Measurements from ENCODE around the gene PCDH9.
A peak's percentile ranks its signal among the peaks of the same experiment; 100 is the strongest.

Gene PCDH9

DNA sequence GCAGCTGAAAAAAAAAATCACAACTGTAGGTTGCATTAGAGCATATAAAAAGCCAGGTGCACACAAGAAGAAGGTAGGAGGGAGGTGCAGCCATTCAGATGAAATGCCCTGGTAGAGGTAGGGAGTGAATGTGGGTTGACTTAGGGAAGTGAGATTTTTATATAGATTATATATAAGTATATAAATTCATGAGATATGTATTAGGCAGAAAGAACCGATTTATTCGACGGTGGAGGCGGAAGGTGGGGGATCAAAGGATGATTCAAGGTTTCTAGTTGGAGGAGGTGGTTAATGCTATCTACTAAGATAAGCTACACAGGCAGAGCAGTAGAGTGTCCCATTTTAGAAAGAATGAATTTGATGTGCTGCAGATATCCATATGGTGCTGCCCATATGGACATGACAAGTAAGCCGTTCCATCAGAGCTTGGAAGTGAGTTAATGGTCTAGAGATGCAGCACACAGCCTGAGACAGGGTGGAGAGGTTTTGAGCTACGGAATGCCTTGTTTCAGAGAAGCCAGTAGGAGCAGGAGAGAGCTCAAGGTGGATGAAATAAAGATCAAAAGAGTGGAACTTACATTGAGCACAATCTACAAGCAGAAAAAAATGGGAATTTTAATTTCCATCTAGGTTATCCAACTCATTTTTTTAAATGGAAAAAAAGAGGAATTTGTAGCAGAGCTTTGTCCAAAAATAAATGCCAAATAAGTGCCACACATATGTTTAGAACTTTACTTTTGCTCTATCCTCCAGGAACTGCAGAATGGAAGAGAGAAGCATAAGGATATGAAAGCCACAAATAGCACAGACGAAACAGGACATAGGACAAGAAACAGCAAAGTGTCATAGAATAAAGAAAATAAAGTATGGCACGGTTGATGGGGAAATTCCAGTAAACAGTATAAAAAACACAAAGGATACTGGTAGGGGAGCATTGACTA, 177.3 kb downstream of the PCDH9 start:
- DNase-seq (ENCODE audit: low read depth): no peak
- no peak overlapping the region for H3K4me3 ChIP-seq (ENCODE audit: low read depth, low read length)
- TF ChIP-seq CTCF (conservative IDR thresholded peaks at IDR 0.05; ENCODE audit: low read depth, low read length): no peak

DNA sequence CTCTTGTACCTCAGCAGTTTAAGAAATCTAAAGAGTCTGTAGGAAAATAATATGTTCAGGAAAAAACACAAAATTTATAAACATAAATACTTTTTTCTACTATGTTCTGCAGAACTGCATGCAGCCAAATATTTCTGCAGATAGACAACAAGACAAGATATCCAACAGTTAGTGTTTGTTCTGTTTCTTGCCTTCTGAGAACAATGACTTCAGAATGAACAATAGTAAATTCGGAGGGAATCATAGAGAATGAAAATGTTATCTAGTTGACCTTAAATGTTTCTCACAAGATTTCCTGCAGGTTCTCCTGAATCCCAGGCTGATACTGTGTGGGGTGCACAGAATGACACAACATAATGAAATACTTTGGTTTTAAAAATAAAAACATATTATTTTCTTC, 180.4 kb downstream of the PCDH9 start:
- DNase-seq (ENCODE audit: low read depth): no peak
- H3K4me3 ChIP-seq (ENCODE audit: low read depth, low read length): no peak overlapping the region
- TF ChIP-seq CTCF (conservative IDR thresholded peaks at IDR 0.05; ENCODE audit: low read depth, low read length): no peak

- no peak overlapping the region for H3K4me3 ChIP-seq (ENCODE audit: low read depth, low read length)
- DNase-seq (ENCODE audit: low read depth): peak; percentile 91
- no peak for TF ChIP-seq CTCF (conservative IDR thresholded peaks at IDR 0.05; ENCODE audit: low read depth, low read length)
These were observed 181.3 kb downstream of the PCDH9 start for GRCh38 chr13:67048821-67049150.

DNA sequence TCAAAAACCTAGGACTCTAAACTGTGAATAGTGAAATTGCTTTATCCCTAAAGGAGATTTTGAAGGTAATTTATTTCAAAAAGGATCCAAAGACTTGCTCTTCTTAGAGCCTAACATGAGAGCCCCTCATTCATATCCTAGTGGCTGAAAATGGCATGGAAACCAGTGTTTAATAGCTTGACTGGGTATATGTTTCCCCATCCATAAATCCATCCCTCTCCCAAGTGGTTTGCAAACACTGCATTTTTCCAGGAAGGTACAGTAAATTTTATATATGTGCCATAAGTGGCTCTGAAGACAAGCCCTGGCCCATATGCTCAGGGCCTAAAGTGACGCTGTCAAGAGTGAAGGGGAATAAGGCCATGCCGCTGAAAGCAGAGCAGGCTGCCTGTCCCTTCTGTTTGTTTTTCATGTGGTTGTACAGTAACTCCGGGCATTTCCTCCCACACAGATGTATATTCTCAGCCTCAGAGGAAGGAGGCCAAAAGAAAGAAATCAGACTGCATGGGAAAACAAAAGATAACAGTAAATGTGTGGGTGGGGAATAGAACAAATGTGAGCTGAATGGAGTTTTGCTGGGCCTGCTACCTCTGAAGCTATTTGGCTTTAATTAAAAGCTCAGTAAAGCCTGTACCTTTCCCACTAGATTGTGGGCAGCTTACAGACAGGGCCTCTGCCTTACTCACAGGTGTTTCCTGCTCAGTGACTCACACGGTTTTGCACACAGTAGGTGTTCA, 181.9 kb downstream of the PCDH9 start:
- H3K4me3 ChIP-seq (ENCODE audit: low read depth, low read length): no peak overlapping the region
- DNase-seq (ENCODE audit: low read depth): peak; percentile 94
- peak; percentile 30 for TF ChIP-seq CTCF (conservative IDR thresholded peaks at IDR 0.05; ENCODE audit: low read depth, low read length)

DNA sequence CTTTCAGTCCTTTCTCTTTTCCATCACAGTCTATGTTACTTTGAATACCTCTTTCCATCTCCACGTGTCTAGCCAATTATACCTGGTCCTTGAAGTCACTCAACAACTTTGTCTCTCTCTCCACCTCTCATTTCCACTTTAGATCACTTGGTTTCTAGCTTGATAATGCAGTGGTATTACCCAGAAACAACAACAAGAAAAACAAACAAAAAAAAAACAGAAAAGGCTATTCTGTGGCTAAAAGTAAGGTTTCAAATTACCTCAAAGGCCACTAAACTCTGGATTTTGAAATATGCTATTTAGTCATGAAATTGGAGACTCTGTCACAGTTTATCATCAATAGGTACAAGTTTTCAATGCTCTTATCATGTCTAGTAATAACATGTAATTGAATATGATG, 184.8 kb downstream of the PCDH9 start:
- DNase-seq (ENCODE audit: low read depth): no peak
- TF ChIP-seq CTCF (conservative IDR thresholded peaks at IDR 0.05; ENCODE audit: low read depth, low read length): no peak
- H3K4me3 ChIP-seq (ENCODE audit: low read depth, low read length): no peak overlapping the region

DNA sequence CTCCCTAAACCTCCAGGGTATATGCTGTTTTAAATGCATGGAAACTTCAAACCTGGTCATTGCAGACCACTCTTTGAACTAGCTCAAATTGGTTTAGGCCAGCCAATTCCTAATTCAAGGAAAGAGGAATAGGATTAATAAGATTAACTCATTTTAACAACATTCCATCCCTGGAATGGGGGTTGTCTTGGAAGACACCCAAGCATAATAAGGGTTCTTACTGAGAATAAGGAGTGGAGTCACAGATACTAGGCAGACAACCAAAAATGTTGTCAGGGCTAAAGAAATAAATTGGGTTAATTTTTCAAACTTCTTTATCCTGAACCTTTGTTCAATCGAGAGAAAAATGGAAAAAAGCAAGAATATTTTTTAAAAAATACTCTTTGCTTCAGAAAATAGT, 186.2 kb downstream of the PCDH9 start:
- no peak for TF ChIP-seq CTCF (conservative IDR thresholded peaks at IDR 0.05; ENCODE audit: low read depth, low read length)
- DNase-seq (ENCODE audit: low read depth): peak; percentile 70

More for the DNA sequence above, 186.2 kb downstream of the PCDH9 start:
- H3K4me3 ChIP-seq (ENCODE audit: low read depth, low read length): no peak overlapping the region
